ENCODE measurements around the gene PRXL2B.
"Not testable (repeated sequence)": the region's sequence is repeated elsewhere in the genome, so short reads cannot be mapped to it uniquely, and the experiment has no call there.

The PRXL2B gene

DNA sequence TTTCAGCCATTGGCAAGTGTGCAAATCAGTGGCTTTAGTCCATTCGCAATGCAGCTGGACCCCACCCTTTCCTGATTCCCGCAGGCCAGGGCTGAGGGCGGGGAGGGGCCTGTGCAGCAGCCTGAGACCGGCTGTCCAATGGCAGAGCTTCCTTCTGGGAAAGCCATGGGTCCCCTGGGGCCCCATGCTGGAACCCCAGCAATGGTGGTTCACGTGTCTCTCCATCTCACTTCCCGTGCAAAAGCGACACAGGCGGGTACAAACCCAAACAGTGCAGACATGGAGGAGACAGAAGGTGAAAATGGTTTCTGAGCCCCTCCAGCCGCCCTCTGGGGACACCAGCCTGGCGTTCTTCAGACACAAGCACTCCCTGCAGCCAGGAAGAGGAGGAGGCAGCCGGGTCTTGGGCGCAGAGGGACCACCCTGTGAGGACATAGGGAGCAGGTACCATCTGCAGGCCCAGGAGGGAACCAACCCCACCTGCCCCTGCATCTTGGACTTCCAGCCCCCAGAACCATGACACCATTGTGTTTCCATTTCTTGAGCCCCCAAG, 36.2 kb upstream of the PRXL2B start:
- not testable (repeated sequence) for DNase-seq (ENCODE audit: low read depth in 1 of 2, low spot score in 1 of 2)

DNA sequence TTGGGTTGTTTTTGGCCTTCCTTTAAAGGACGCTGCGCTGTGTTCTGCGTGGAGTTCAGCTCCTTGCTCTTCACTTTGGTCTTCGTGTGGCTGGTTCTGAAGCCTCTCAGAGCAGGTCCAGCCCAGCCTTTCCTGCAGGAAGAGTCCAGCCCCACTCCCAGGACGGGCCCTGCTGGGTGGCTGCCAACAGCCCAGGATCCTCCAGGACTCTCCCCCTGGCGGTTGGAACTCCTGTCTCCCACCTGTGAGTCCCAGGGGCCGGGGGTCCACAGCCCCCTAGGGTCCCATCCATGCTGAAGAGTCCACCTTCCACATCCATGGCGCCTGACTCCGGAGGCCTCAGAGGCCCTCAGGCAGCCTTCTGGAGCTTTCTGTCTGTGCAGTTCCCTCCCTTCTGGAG, 35.0 kb upstream of the PRXL2B start:
- not testable (repeated sequence) for DNase-seq (ENCODE audit: low read depth in 1 of 2, low spot score in 1 of 2)

DNA sequence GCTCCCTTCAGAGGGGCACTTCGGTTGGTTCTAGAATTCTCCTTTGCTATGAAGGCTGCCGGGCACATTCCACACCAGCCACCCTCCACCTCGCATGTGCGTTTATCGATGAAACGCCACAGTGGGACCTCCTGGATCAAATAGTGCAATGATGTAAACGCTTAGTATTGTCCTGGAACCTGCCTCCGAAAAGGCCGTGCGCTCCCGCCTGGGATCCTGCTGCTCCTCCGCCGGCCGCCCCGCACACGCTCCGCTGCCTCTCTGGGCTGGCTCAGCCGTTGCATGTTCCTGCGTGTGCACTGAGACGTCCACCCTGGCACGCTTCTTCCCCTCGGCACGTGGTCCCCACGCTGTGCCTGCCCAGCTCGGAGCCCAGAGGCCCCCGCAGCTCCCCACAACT, 34.4 kb upstream of the PRXL2B start:
- no peak for DNase-seq (ENCODE audit: low read depth in 1 of 2, low spot score in 1 of 2)

DNA sequence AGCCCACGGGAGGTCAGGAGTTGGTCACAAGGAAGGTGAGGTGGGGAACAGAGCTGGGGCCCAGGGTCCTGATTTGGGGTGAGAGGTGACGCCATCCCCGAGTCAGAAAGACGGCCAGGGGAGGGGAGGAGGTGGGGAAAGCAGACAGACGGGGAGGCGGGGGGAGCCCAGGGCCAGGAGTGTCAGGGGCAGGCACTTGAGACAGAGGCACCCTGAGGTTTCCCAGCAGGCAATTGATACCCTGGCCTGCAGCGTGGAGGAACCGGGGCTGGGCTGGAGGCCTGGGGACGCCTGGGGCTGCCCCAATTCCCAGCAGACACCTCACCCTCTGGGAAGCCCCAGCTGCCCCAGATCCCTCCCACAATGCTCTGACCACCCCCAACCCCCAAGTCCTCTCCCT, 33.5 kb upstream of the PRXL2B start:
- DNase-seq (ENCODE audit: low read depth in 1 of 2, low spot score in 1 of 2) = not testable (repeated sequence)

DNA sequence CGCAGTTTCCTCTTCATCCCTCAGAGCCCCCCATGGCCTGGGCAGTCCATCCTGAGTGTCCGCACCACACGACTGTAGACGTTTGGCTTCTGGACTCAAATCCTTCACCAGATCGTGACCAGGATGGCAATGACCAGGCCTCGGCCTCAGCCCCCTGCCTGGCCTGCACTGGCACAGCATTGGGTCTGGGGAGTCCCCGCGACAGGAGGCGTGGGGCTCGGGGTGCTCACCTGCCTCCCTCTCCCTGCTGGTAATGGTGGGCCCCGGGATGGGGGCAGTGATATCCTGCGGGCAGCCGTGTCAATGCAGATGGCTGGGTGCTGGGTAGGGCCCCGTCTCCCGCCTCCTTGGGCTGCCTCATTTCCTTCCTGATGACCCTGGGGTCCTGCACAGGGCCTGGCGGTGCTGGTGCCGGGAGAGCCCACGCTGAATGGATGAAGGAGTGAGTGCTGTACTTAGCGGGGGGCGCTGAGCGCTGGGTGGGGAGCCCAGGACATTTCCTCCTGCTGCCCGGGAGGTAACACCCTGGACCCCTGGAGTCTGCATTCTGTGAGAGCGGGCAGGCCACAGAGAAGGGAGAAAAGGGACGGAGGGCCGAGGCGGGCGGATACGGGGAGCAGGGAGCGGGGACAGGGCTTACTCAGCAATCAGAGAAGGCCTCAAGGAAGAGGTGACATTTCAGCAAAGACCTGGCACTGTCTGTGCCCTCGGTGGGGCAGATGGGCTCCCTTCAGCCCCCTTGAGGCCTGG, 32.5 kb upstream of the PRXL2B start:
- DNase-seq (ENCODE audit: low read depth in 1 of 2, low spot score in 1 of 2) = no peak

DNA sequence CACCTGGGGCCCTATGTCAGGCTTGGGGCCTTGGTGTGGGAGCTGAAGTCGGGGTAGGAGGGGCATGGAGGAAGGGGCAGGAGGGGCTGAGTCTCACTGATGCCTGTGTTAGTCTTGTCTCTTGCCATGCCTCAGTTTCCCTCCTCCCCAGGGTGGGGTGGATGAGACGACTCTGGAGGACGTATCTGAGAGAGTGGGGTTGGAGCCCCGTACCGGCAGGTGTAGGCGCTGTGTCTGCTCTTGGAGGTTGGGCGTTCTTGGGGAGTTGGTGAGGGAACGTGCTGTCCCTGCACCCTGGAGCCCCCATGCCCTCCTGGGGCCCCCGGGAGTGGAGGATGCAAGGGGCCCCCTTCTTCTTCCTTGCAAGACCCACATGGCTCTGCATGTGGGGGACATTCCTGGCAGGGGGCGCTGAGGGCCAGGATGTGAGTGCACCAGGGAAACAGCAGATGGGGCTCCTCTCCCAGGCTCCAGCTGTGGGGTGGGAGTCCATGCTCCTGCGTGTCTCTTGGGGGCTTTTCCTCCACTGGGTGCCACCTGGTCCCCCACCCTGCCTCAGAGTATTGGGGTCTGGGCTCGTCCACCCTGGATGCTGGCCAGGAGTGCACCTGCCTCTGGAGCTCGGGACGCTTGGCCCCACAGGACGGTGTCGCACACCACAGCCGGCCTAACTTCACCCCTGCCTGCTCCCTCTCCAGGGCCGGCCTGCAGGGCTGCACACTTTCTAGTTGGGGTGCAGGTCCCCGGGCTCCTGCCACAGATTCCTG, 31.8 kb upstream of the PRXL2B start:
- DNase-seq (ENCODE audit: low read depth in 1 of 2, low spot score in 1 of 2) = no peak

DNA sequence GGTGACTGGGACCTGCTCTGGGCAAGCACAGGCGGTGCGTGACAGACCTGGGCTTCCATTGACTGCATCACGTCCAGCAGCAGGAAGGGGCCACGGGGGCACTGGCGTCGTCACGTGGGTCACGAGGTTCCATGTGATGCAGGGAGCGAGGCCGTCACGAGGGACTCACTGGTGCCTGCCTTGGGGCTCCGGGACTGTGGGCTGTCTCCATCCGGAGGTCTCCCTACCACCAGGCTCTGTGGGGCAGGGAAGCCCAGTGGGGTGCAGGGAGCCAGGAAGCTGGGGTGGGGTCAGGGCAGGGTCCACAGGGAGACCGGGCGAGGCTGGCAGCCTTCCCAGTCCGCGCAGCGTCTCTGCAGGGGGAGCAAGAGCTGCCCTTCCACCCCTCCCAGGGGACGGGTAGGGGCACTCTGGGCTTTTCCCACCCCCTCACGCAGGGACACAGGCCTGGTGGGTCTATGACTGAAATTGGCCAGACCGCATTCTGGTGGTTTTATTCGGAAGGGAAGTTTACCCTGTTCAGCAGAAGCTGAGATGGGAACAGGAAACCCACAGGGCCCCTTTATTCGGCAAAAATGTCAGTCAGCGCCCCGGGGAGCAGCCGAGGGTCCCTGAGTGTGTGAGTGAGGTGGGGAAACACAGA, 30.8 kb upstream of the PRXL2B start:
- DNase-seq (ENCODE audit: low read depth in 1 of 2, low spot score in 1 of 2) = peak in 1 of 2 donors; percentile 53

DNA sequence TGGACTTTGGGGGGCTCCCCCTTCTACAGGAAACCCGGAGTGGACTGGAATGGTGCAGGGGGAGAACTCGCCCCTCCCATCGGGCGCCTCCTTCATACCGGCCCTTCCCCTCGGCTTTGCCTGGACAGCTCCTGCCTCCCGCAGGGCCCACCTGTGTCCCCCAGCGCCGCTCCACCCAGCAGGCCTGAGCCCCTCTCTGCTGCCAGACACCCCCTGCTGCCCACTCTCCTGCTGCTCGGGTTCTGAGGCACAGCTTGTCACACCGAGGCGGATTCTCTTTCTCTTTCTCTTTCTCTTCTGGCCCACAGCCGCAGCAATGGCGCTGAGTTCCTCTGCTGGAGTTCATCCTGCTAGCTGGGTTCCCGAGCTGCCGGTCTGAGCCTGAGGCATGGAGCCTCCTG, 30.3 kb upstream of the PRXL2B start, which contains the start of gene TNFRSF14:
TSS of gene TNFRSF14 (plus strand) at position 95 of the 401 bp plus-strand sequence. CDS start at position 389, 294 bp downstream.
- peak in 1 of 2 donors; percentile 57 for DNase-seq (ENCODE audit: low read depth in 1 of 2, low spot score in 1 of 2)

DNA sequence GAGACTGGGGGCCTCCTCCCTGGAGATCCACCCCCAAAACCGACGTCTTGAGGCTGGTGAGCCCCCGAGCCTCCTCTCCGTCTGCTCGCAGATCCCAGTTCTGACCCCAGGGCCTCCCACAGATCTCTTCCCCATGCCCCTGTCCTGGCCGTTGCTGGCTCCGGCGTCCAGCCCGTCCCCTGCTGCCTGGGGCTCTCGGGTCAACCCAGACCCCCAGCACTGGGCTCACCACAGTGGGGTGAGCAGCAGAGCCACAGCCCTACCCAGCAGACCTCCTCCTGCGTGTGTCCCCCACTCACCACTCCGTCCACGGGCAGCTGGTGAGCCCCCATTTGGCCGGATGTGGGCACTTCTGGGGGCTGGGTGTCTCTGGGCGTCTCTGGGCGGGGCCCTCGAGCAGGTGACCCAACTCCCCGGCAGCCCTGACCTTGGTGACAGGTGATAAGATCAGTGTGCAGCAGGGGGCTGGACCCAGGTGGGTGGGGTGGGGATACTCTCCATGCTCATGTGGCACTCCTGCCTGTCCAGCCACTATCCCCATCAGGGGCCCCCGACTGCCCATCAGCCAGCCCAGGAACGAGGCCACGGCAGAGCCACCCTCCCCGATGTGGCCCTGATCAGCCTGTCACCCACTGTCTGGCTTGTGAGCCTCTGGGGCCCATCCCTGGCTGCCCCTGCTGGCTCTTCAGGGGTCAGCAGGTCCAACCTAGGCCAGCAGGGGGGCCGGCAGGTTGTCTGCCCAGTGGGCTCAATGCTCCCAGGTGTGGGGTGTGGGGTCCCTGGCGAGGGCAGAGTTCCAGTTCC, 29.7 kb upstream of the PRXL2B start:
- no peak for DNase-seq (ENCODE audit: low read depth in 1 of 2, low spot score in 1 of 2)

DNA sequence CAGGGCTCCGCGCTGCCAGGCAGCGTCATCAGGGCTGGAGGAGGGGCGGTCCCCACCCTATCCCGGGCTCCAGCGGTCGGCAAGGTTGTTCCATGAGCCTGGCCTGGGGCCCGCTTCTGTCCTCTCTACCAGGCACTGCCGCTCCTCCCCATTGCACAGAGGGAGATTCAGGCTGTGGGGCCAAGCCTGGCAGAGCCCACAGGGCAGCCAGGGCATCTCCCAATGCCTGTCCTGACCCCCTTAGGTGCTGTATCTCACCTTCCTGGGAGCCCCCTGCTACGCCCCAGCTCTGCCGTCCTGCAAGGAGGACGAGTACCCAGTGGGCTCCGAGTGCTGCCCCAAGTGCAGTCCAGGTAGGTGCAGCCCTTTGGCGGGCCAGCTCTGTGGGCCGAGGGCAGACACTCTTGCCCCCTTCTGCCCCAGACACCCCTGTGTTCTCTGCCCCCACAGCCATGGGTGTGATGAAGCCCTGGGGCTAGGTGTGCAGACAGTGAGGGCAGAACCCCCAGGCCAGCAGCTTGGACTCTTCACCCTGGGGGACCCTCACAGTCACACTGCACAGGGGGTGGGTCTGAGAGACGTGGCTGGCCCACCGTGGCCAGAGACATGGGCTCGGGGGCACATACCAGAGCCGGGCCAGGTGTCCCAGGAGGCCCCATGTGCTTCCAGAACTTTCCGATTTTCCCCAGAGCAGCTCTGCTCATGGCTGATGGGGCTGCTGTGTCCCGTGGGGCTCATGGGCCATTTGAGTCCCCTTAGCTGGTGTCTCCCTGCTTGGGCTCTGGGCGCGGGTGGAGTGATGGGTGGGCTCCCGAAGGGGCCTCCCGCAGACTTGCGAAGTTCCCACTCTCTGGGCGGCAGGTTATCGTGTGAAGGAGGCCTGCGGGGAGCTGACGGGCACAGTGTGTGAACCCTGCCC, 28.8 kb upstream of the PRXL2B start:
- no peak for DNase-seq (ENCODE audit: low read depth in 1 of 2, low spot score in 1 of 2)

DNA sequence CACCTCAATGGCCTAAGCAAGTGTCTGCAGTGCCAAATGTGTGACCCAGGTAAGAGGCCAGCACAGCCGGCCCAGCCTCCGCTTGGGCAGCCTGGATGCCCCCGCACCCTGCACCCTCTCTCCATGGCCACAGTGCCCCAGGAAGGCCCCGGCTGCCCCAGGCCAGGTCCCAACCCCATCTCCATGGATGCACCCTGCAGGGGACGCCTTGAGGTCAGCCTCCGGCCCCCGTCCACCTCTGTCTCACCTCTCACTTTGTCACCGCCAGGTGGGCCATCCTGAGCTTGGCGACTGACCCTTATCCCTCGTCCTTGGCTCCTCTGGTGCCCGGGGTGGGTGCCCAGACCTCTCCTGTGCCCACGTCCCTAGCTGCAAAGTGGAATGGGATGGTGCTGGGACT, 28.2 kb upstream of the PRXL2B start:
- no peak for DNase-seq (ENCODE audit: low read depth in 1 of 2, low spot score in 1 of 2)

DNA sequence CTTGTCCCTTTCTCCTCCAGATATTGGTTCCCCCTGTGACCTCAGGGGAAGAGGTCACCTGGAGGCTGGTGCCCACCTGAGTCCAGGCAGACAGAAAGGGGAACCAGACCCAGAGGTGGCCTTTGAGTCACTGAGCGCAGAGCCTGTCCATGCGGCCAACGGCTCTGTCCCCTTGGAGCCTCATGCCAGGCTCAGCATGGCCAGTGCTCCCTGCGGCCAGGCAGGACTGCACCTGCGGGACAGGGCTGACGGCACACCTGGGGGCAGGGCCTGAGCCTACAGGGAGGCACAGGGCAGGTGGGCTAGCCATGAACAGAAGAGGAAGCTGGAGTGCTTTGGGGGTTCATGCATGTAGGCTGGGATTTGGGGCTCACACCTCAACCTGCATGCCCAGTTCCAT, 27.7 kb upstream of the PRXL2B start:
- DNase-seq (ENCODE audit: low read depth in 1 of 2, low spot score in 1 of 2) = no peak

DNA sequence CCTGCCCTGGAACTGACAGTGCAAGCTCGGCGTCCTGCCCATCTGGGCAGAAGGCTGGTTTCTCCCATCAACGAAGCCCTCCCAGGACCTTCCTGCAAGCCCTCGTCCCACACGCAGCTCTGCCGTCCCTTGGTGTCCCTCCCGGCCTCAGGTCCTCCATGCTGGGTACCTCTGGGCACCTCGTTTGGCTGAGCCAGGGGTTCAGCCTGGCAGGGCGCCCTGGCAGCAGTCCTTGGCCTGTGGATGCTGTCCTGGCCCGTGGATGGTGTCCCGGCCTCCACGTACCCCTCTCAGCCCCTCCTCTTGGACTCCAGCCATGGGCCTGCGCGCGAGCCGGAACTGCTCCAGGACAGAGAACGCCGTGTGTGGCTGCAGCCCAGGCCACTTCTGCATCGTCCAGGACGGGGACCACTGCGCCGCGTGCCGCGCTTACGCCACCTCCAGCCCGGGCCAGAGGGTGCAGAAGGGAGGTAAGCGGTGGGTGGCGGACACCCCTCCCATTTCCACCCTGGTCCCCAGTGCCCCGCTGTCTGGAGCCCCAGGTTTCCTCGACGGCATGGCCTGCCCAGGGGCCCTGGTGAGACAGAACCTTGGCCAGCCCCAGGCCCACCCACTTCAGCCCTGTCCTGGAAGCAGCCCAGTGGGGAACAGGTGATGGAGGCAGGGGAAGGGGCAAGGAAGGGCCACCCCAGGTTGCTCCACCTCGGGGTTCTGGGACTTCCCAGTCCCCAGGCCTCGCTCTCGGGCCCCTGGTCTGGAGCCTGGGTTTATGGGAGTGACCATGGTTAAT, 26.9 kb upstream of the PRXL2B start:
- no peak for DNase-seq (ENCODE audit: low read depth in 1 of 2, low spot score in 1 of 2)

DNA sequence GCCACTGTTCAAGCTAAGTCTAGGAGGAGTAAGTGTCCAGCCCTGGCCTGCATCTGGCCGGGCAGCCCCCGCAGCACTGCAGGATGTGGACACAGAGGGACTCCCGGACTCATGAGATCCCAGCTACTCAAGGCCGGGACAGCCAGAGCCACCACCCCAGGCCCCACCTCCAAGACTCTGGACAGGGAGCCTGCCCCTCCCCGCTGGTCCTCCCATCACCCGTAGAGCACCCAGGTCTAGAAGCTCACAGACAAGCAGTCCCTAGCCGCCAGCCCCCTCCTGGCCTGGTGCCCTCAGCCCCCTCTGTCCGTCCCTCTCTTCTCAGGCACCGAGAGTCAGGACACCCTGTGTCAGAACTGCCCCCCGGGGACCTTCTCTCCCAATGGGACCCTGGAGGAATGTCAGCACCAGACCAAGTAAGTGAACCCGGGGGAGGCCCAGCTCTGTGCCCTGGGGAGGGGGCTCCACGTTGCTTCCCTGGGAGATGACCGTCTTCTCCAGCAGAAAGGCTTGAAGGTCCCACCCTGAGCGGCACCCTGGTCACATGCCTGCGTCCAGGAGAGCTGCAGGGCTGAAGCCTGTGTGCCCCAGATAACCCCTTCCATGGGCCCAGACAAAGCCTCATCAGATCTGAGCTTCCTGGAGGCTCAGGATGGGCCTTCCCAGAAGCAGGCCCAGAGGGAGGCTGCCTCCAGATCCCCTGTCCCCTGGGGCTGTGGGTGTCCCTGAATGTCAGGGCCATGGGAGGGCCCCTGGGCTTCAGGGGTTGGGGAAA, 26.1 kb upstream of the PRXL2B start:
- DNase-seq (ENCODE audit: low read depth in 1 of 2, low spot score in 1 of 2) = no peak

DNA sequence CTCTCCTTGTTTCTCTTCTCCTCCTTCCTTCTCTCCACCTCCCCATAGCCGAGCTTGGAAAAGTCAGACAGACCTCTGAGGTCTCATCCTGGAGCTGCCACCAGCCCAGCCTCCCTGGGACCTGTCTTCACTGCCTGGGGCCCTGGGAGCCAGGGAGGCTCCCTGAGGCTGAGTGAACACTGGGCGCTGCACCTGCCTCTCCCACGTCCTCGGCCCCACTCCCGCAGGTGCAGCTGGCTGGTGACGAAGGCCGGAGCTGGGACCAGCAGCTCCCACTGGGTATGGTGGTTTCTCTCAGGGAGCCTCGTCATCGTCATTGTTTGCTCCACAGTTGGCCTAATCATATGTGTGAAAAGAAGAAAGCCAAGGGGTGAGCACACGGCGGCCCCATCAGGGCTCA, 25.1 kb upstream of the PRXL2B start:
- no peak for DNase-seq (ENCODE audit: low read depth in 1 of 2, low spot score in 1 of 2)

DNA sequence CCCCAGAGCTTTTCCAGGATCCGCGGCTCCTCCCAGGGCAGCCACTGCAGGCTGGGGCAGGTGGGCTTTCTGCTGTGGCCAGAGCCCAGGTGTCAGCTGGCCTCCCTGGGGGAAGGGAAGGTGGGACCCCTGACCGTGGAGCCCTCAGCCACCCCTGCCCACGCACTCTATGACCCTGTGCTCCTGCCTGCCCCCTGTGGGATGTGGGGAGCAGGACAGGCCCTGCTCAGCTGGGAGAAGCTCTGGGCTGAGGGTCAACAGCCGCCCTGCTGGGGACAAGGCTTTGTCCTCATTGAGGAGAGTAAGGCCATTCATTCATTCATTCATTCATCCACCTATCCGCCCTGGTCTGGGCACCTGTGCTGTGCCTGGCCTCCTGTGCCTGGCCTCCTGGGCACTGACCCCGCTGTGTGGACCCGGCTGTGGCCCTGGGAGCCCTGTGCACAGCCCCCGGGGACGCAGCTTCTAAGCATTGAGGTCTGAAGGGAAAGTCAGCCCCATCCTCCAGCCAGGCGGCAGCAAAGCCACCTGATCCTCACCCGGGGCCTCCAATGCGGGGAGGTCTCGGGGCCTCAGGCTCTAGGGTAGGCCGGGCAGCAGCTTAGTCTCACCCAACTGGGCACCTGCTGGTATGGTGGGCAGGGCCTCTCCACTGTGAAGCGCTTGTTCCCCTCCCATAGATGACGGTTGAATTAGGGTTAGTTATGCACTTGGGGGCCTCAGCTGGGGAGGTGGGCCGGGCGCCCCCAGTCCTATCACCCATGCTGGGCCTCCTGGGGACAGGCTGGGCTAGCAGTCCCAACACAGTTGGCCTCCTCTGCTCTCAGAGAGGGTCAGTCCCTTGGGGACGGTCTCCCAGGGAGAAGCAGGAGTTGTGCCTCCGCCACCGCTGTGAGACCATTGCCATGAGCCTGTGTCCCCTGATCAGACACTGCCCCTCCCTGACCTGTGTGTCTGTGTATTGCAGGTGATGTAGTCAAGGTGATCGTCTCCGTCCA, 24.4 kb upstream of the PRXL2B start:
- DNase-seq (ENCODE audit: low read depth in 1 of 2, low spot score in 1 of 2) = no peak

DNA sequence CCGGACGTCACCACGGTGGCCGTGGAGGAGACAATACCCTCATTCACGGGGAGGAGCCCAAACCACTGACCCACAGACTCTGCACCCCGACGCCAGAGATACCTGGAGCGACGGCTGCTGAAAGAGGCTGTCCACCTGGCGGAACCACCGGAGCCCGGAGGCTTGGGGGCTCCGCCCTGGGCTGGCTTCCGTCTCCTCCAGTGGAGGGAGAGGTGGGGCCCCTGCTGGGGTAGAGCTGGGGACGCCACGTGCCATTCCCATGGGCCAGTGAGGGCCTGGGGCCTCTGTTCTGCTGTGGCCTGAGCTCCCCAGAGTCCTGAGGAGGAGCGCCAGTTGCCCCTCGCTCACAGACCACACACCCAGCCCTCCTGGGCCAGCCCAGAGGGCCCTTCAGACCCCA, 23.4 kb upstream of the PRXL2B start:
- no peak for DNase-seq (ENCODE audit: low read depth in 1 of 2, low spot score in 1 of 2)

All from activated T-helper 1 cell treated with anti-CD3 and anti-CD28 coated beads, Interleukin-2, amount 50 U/mL, for 16 hours (primary cell).